Muscle layer of colon (tissue), 2 donors: ENCODE results near the gene RALBP1.
"Not testable (repeated sequence)": the region's sequence is repeated elsewhere in the genome, so short reads cannot be mapped to it uniquely, and the experiment has no call there.

Source experiments
- H3K27ac ChIP-seq: one replicate; pipeline ENCODE4 v1.7.0; 2013; ENCODE audit warnings: low read depth, mild to moderate bottlenecking, low read length, moderate library complexity
- H3K27me3 ChIP-seq, 2 donors: one replicate each; pipeline ENCODE4 v1.7.0; 2013; ENCODE audit warnings: low read length in 2 of 2, mild to moderate bottlenecking in 2 of 2; ENCODE audit not compliant: insufficient read depth in 2 of 2, control insufficient read depth in 1 of 2
- H3K36me3 ChIP-seq: one replicate; pipeline ENCODE4 v1.7.0; 2013; ENCODE audit warnings: mild to moderate bottlenecking, low read length; ENCODE audit not compliant: insufficient read depth
- H3K4me1 ChIP-seq: one replicate; pipeline ENCODE4 v1.7.0; 2013; ENCODE audit warnings: mild to moderate bottlenecking, low read length; ENCODE audit not compliant: insufficient read depth
- H3K4me3 ChIP-seq, 2 donors: one replicate each; pipeline ENCODE4 v1.7.0; 2013; ENCODE audit warnings: low read length in 2 of 2, low read depth in 1 of 2, mild to moderate bottlenecking in 1 of 2, moderate library complexity in 1 of 2
- H3K9ac ChIP-seq: one replicate; pipeline ENCODE4 v1.7.0; 2013; ENCODE audit warnings: low read length
- H3K9me3 ChIP-seq: one replicate; pipeline ENCODE4 v1.7.0; 2013; ENCODE audit warnings: mild to moderate bottlenecking, low read length
- donor health status: abdominal sarcoma.
- donor health status: Adenocarcinoma of cecum.

RALBP1 gene

GRCh38 chr18:9483526-9483925, 8.2 kb downstream of the RALBP1 start:
- Histone ChIP-seq H3K27me3 (no peaks in the 10 kb centered on the region), H3K27ac (no peak overlapping the region), H3K36me3 (no peaks in the 10 kb centered on the region), H3K4me3 (no peak overlapping the region), H3K4me1 (peaks cover 10% of the 10 kb centered on the region), H3K9ac (no peak overlapping the region), H3K9me3 (no peaks in the 10 kb centered on the region)

DNA sequence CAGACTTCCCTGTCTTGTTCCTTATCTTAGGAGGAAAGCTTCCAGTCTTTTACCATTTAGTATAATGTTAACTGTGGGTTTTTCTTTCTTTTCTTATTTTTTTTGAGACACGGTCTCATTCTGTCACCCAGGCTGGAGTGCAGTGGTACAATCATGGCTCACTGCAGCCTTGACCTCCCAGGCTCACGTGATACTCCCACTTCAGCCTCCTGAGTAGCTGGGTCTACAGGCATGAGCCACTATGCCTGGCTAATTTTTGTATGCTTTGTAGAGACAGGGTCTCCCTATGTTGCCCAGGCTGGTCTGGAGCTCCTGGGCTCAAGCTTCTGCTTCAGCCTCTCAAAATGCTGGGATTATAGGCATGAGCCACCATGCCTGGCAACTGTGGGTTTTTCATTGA, 9.5 kb downstream of the RALBP1 start:
- H3K27ac ChIP-seq, H3K36me3 ChIP-seq, H3K4me1 ChIP-seq, H3K4me3 ChIP-seq, H3K27me3 ChIP-seq, H3K9me3 ChIP-seq, H3K9ac ChIP-seq: not testable (repeated sequence)

- H3K27ac ChIP-seq: no peak overlapping the region
These were observed 13.2 kb downstream of the RALBP1 start for GRCh38 chr18:9488538-9488937.

DNA sequence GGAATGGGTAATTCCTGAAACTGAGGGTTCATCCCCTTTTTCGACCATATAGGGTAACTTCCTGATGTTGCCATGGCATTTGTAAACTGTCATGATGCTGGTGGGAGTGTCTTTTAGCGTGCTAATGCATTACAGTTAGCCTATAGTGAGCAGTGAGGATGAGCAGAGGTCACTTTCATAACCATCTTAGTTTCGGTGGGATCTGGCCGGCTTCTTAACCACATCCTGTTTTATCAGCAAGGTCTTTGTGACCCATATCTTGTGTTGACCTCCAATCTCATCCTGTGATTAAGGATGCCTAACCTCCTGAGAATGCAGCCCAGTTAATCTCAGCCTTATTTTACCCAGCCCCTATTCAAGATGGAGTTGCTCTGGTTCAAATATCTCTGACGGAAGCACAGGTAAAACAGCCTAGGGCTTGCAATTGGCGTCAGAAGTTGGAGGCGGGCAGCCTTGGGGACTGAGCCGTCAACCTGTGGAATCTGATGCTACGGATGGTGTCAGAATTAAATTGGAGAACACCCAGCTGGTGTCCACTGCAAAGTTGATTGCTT, 19.5 kb downstream of the RALBP1 start:
- H3K9me3 ChIP-seq: no peaks in the 10 kb centered on the region
- H3K4me3 ChIP-seq: no peak overlapping the region
- no peaks in the 10 kb centered on the region for H3K4me1 ChIP-seq
- no peak overlapping the region for H3K27ac ChIP-seq
- H3K9ac ChIP-seq: no peak overlapping the region
- H3K36me3 ChIP-seq: no peaks in the 10 kb centered on the region
- H3K27me3 ChIP-seq: no peaks in the 10 kb centered on the region

More at GRCh38 chr18:9488538-9488937, 13.2 kb downstream of the RALBP1 start:
- no peak overlapping the region for H3K4me3 ChIP-seq
- H3K27me3 ChIP-seq: no peaks in the 10 kb centered on the region
- no peaks in the 10 kb centered on the region for H3K9me3 ChIP-seq
- no peaks in the 10 kb centered on the region for H3K36me3 ChIP-seq
- no peaks in the 10 kb centered on the region for H3K4me1 ChIP-seq
- no peak overlapping the region for H3K9ac ChIP-seq

- H3K27ac ChIP-seq: no peak overlapping the region
- no peak overlapping the region for H3K9ac ChIP-seq
These were observed 20.2 kb downstream of the RALBP1 start for GRCh38 chr18:9495465-9495864.

DNA sequence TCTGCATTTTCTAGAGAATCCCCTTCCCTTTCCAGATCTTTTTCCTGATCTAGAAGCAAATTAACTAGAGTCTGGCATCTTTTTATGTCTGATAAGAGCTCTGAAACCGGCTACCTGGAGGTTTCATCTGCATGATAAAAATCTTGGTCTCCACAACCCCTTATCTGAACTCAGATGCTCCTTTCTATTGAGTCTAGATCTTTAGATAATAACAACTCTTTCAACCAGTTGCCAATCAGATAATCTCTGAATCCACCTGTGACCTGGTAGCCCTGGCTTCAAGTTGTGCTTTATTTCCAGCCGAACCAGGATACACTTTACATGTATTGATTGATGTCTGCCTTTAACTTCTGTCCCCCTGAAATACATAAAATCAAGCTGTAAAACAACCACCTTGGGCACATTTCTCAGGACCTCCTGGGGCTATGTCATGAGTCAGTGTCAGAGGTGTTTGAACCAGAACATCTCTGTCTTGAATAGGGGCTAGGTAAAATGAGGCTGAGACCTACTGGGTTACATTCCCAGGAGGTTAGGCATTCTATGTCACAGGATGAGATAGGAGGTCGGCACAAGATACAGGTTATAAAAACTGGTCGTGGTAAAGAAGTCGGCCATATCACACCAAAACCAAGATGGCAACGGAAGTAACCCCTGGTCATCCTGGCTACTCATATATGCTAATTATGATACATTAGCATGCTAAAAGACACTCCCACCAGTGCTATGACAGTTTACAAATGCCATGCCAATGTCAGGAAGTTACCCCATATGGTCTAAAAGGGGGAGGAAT, 20.8 kb downstream of the RALBP1 start:
- no peaks in the 10 kb centered on the region for H3K27me3 ChIP-seq
- H3K4me3 ChIP-seq: no peak overlapping the region
- H3K9me3 ChIP-seq: no peaks in the 10 kb centered on the region
- no peaks in the 10 kb centered on the region for H3K36me3 ChIP-seq
- H3K27ac ChIP-seq: no peak overlapping the region
- no peak overlapping the region for H3K9ac ChIP-seq
- no peaks in the 10 kb centered on the region for H3K4me1 ChIP-seq

More at GRCh38 chr18:9495465-9495864, 20.2 kb downstream of the RALBP1 start:
- Histone ChIP-seq H3K4me3 (no peak overlapping the region), H3K4me1 (no peaks in the 10 kb centered on the region), H3K27me3 (no peaks in the 10 kb centered on the region), H3K9me3 (no peaks in the 10 kb centered on the region), H3K36me3 (no peaks in the 10 kb centered on the region)

DNA sequence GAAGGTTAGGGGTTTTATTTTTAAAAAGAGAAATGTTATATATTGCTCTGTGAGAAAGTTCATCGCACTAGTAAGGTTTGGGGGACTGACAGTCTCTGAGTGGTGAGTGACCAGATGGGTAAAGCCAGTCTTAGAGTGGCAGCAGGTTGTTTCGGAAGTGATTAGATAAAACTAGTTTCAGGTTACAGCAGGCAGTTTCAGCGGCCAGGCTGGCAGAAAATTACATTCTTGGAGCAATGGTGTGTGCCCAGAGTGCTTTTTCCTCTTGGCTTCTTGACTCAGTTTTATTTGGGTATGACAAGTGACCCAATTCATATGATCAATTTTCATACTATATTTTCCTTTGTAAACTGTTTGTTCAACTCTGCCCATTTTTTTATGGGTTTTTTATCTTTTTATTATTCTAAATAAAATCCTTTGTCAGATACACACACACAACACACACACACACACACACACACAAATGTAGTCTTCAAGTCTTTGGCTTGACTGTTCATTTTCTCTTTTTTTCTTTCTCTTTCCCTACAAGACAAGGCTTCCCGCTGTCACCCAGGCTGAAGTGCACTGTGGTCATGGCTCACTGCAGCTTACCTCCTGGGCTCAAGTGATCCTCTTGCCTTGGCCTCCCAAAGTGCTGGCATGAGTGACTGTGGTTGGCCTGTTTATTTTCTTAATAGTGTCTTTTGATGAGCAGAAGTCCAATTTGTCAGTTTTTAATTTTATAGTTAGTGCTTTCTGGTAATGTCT, 30.9 kb downstream of the RALBP1 start:
- Histone ChIP-seq H3K4me3 (no peak overlapping the region), H3K9me3 (no peaks in the 10 kb centered on the region), H3K27me3 (no peaks in the 10 kb centered on the region), H3K4me1 (peaks cover 17% of the 10 kb centered on the region), H3K36me3 (no peaks in the 10 kb centered on the region), H3K27ac (no peak overlapping the region), H3K9ac (no peak overlapping the region)

GRCh38 chr18:9507565-9508088, 32.3 kb downstream of the RALBP1 start:
- H3K4me1 ChIP-seq: peaks cover 17% of the 10 kb centered on the region
- no peaks in the 10 kb centered on the region for H3K9me3 ChIP-seq
- H3K36me3 ChIP-seq: no peaks in the 10 kb centered on the region

DNA sequence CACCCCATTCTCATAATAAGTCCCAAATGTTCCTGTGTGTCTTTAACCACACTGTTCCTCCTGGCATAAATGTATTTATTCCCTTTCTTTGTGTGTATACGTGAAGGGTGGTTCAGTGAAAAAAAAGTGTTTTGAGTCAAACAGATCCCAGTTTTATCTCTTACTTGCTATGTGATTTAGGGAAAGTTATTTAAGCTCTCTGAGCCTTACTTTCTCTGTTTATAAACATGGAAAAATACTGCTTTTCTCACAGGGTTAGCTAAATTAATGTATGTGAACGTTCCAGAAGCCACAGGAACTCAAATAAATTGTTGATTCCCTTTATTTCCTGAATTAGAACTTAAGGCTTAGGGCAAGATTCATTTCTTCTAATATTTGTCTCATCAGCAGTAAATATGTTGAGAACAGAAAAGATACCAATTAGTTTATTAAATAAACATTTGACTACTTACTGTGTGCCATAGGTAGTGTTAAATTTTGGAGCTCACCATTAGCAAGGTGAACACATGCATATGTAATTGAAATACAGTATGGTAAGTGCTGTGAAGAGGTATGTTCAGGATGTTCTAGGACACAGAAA, 33.2 kb downstream of the RALBP1 start:
- Histone ChIP-seq H3K4me3 (no peak overlapping the region), H3K9me3 (no peaks in the 10 kb centered on the region), H3K27ac (no peak overlapping the region), H3K36me3 (no peaks in the 10 kb centered on the region), H3K9ac (no peak overlapping the region), H3K4me1 (peaks cover 17% of the 10 kb centered on the region), H3K27me3 (no peaks in the 10 kb centered on the region)

More at GRCh38 chr18:9507565-9508088, 32.3 kb downstream of the RALBP1 start:
- Histone ChIP-seq H3K9ac (no peak overlapping the region), H3K27me3 (no peaks in the 10 kb centered on the region), H3K27ac (no peak overlapping the region), H3K4me3 (no peak overlapping the region)

GRCh38 chr18:9513971-9514512, 38.7 kb downstream of the RALBP1 start:
- Histone ChIP-seq H3K4me3 (no peak overlapping the region), H3K4me1 (peaks cover 7% of the 10 kb centered on the region), H3K27me3 (no peaks in the 10 kb centered on the region), H3K36me3 (peaks cover 4% of the 10 kb centered on the region), H3K27ac (no peak overlapping the region), H3K9me3 (no peaks in the 10 kb centered on the region), H3K9ac (no peak overlapping the region)
